Hair follicle dermal papilla cell (primary cell): ENCODE results near the gene GTF2H3. TPM values are rescaled to one million over a fixed set of nuclear protein-coding genes. Genes with fewer than 3 reads are reported as not detected.

Source experiments
- small RNA-seq: library from RNA; depleted of rRNA; stranded (forward); fragments of <200 nt; gene quantifications from one replicate; pipeline ENCODE3, GENCODE V24; 2012
- total RNA-seq: library from RNA; depleted of rRNA; stranded (reverse); fragments of >200 nt; gene quantifications from 2 replicates; pipeline ENCODE4 v1.2.3, GENCODE V29; 2012

GTF2H3 gene
- 34.0 and 44.0 TPM in 2 replicates for total RNA-seq

DNA sequence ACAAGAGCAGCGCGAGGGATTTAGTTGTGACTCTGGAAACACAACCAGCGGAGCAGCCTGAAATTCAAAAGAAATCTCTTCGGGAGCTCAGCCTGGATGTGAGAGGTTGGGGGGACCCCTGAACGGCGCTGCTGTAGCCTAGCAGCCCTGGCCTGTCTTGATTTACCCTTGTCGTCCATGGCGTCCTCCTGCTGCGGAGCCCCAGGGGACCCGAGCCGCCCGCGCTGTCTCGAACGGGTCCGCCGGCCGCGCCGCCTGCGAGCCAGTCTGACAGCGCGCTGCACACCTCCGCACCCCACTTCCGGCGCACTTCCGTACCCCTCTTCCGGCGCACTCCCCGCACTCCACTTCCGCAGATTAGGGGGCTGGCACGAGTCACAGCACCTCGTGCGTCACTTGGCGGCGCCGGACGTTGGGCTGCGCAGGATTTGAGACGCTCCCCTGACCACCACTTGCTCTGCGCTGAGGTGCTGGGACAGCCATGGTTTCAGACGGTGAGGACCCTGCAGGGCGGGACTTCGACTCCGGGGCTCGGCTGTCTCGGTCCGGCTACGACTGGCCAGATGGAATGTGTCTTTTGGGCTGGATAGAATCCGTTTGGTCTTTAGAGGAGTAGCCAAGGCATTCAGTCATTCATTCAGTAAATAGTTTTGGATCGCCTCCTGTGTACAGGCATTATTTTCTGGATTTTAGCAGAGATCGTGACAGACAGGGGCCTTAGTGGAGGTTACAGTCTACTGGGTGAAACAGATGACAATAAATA lies at the start of gene GTF2H3, which contains the start of gene EIF2B1:
GTF2H3 (plus strand) TSS at position 451 of the 763 bp plus-strand sequence; CDS start at position 482, 31 bp downstream.
EIF2B1 (minus strand) TSS at position 308 of the 763 bp plus-strand sequence; CDS start at position 179, 129 bp downstream.

DNA sequence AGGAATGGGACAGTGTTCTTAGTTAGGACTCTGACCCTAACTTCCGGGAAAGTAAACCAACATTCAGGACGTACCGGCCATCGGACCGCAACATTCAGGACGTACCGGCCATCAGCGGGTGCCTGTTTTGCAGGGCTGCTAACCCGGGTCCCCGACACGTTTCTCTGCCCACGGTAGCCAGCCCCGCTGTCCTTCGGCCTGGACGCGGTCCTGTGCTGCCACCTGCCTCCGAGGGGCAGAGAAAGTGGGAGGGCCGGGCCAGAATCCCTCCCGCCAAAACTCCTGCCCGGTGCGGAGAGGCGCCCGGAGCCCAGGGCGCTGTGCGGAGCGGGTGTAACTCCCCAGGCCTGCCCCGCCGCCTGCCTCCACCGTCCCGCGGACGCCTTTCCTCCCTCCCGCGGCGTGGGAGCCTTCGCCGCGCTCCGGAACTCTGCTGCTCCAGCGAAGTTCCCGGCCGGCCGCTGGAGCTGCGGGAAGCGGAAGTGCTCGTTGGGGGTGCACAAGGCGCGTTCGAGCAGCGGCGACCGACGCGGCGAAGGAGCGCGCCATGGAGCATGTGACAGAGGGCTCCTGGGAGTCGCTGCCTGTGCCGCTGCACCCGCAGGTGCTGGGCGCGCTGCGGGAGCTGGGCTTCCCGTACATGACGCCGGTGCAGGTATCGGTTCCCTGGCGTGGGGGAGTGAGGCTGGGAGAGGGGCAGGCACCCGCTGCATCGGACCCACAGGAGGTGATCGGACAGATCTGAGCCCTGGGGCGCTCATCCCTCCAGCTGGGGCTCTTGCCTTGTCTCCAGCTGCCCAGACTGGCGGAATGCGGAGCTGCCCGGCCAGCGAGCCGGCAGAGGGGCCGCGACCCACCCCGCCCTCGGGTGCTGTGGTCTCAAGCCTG lies 31.8 kb upstream of the GTF2H3 start, which contains the start of gene DDX55:
DDX55 (plus strand) TSS at position 498 of the 888 bp plus-strand sequence; CDS start at position 548, 50 bp downstream.

DNA sequence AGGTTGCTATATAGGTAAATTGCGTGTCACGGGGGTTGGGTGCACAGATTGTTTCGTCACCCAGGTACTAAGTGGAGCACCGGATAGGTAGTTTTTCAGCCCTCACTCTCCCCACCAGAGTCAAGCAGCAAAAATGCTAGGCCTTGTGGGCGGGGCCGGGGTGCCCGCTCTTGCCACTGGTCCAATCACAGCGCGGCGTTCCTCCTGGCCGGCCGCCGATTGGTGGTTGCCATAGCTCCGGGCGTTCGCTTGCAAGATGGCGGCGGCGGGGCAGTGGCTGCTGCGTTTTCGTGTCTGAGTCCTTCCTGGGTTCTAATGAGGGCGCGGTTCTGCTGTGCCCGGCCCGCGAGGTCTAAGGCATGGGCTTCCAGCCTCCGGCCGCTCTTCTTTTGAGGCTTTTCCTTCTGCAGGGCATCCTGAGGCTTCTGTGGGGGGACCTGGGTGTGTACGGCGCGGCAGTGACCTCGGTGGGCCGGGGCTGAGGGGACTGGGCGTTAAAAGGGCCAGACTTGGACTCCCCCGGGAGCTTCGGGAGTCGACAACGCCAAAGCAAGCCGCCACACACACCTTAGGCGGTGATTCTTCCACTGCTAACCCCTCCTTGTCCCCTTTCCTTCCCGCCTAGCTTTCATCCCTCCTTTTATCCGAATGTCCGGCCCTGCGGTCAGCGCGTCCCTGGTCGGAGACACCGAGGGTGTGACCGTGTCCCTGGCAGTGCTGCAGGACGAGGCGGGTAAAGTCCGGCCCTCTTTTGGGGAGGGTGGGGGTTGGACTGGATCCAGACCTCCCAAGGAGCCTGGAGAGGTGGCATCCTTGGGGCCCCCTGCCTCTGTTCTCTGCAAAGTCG lies 37.5 kb downstream of the GTF2H3 start, which contains the start of gene TCTN2:
TCTN2 (plus strand) TSS at position 232 of the 847 bp plus-strand sequence; CDS start at position 360, 128 bp downstream.

Small RNA genes within 50 kb of the gene (small RNA-seq; reads per million reads assigned to genes)
- 7.5 reads per million, percentile 86 among the genes with 10 or more reads in this experiment for gene SNORA9B

Other genes starting within 250 kb of the GTF2H3 start
- gene KMT5A, start 249.7 kb upstream of the GTF2H3 start, total RNA-seq, result 44.1 and 51.1 TPM in 2 replicates
- 2.9 and 3.9 TPM in 2 replicates for gene RILPL2, start 197.1 kb upstream of the GTF2H3 start, total RNA-seq
- 8.9 and 12.3 TPM in 2 replicates for gene SNRNP35, start 175.7 kb upstream of the GTF2H3 start, total RNA-seq
- 15.2 and 16.6 TPM in 2 replicates for gene RILPL1, start 100.1 kb upstream of the GTF2H3 start, total RNA-seq
- gene TMED2, start 49.3 kb upstream of the GTF2H3 start, total RNA-seq, result 334 and 372 TPM in 2 replicates
- gene DDX55, start 31.7 kb upstream of the GTF2H3 start, total RNA-seq, result 15.9 and 22.9 TPM in 2 replicates
- gene EIF2B1, start 143 bp upstream of the GTF2H3 start, total RNA-seq, result 31.8 and 40.7 TPM in 2 replicates
- gene TCTN2, start 37.3 kb downstream of the GTF2H3 start, total RNA-seq, result 21.4 and 27.7 TPM in 2 replicates
- 26.6 and 40.7 TPM in 2 replicates for gene ATP6V0A2, start 78.5 kb downstream of the GTF2H3 start, total RNA-seq
- gene DNAH10, start 128.5 kb downstream of the GTF2H3 start, total RNA-seq, result 0.36 and 0.81 TPM in 2 replicates